ENCODE measurements around the gene USP3.

- no peak for TF ChIP-seq POLR2A (IDR thresholded peaks at IDR 0.05)
- TF ChIP-seq CTCF (IDR thresholded peaks at IDR 0.05) = no peak
- no peak for TF ChIP-seq POLR2AphosphoS5 (IDR thresholded peaks at IDR 0.05)
- no peak for TF ChIP-seq EP300 (IDR thresholded peaks at IDR 0.05)
These were observed 77.8 kb downstream of the USP3 start for GRCh38 chr15:63582179-63582578.
